Lung (tissue), 12 donors: ENCODE results near the gene C1orf167. TPM values are rescaled to one million over a fixed set of nuclear protein-coding genes. Genes with fewer than 3 reads are reported as not detected.

Source experiments
- ATAC-seq: fragments of 200-7000 bp; cut with Tn5 transposase; one replicate; pipeline ENCODE4 v1.9.1; 2020; ENCODE audit warnings: moderate number of reproducible peaks; ENCODE audit not compliant: insufficient read depth, low FRiP score
- DNase-seq, 3 donors: peaks; one replicate each; pipeline ENCODE4 v3.0.0-alpha.2; 2013 to 2017
- H3K27ac ChIP-seq, 2 donors: one replicate each; pipeline ENCODE4 v1.5.1; 2013; ENCODE audit warnings: mild to moderate bottlenecking in 2 of 2, moderate library complexity in 2 of 2, control low read depth in 1 of 2, inconsistent platforms in 1 of 2, low read depth in 1 of 2, low read length in 1 of 2
- H3K27me3 ChIP-seq, 3 donors: one replicate each; pipeline ENCODE4 v1.5.1; 2013; ENCODE audit warnings: low read length in 2 of 3; ENCODE audit not compliant: control insufficient read depth in 3 of 3, insufficient read depth in 3 of 3
- H3K36me3 ChIP-seq, 4 donors: one replicate each; pipeline ENCODE4 v1.5.1; 2013; ENCODE audit warnings: low read length in 4 of 4, mild to moderate bottlenecking in 1 of 4, moderate library complexity in 1 of 4; ENCODE audit not compliant: control insufficient read depth in 4 of 4, insufficient read depth in 4 of 4
- H3K4me1 ChIP-seq, 5 donors: one replicate each; pipeline ENCODE4 v1.5.1; 2013; ENCODE audit warnings: low read length in 5 of 5, mild to moderate bottlenecking in 2 of 5, moderate library complexity in 1 of 5; ENCODE audit not compliant: control insufficient read depth in 5 of 5, insufficient read depth in 5 of 5
- H3K4me3 ChIP-seq: one replicate; pipeline ENCODE4 v1.5.1; 2013; ENCODE audit warnings: mild to moderate bottlenecking, control low read depth, moderate library complexity
- H3K9ac ChIP-seq, 2 donors: one replicate each; pipeline ENCODE4 v1.5.1; 2013; ENCODE audit warnings: low read length in 2 of 2, control low read depth in 1 of 2; ENCODE audit not compliant: insufficient read depth in 1 of 2
- H3K9me3 ChIP-seq, 4 donors: one replicate each; pipeline ENCODE4 v1.5.1; 2013; ENCODE audit warnings: low read length in 3 of 4, mild to moderate bottlenecking in 1 of 4, moderate library complexity in 1 of 4; ENCODE audit not compliant: control insufficient read depth in 4 of 4, insufficient read depth in 3 of 4
- CTCF ChIP-seq: IDR thresholded peaks from 2 replicates; pipeline ENCODE4 v1.5.1; 2012; ENCODE audit warnings: mild to moderate bottlenecking; ENCODE audit errors: control extremely low read depth, extremely low read depth
- WGBS, 2 donors: extraction: QIAGEN DNeasy Blood & Tissue Kit; methylation state at CpG; one replicate each; pipeline ENCODE4 v1.1.7; 2013; 5-methylcytosine and 5-hydroxymethylcytosine counted together
- polyA plus RNA-seq, 2 donors: library from polyadenylated mRNA; stranded (reverse); fragments of 200-250 nt; gene quantifications; one replicate each; pipeline ENCODE4 v1.2.1, GENCODE V29; 2013
- total RNA-seq, 2 donors: library from RNA; depleted of rRNA in 1 of 2; stranded (reverse); fragments of >200 nt in 1 of 2; gene quantifications; one replicate each; pipeline ENCODE4 v1.2.1, GENCODE V29; 2014 to 2021
- donor health status: control.
- donor health status: control.
- donor health status: Bipolar disorder and iron deficiency.
- donor health status: healthy.
- donor health status: DM: yes; HTN: yes; CAD: no.

Gene C1orf167
- total and polyA plus RNA-seq, 4 donors = 0.91 to 11.3 (median 9.1) TPM

GRCh38 chr1:11770011-11770410 is 8.0 kb downstream of the C1orf167 start:
- H3K27me3 ChIP-seq = no peaks in the 10 kb centered on the region
- H3K9ac ChIP-seq = no peak overlapping the region
- H3K27ac ChIP-seq = no peak overlapping the region
- H3K4me1 ChIP-seq = peaks cover 0 to 3% (median 0%) of the 10 kb centered on the region in 5 donors
- DNase-seq (no peak), ATAC-seq (no peak)
- H3K4me3 ChIP-seq = no peak overlapping the region
- TF ChIP-seq CTCF = no peak
- H3K9me3 ChIP-seq = no peaks in the 10 kb centered on the region
- H3K36me3 ChIP-seq = no peaks in the 10 kb centered on the region

GRCh38 chr1:11771481-11772043 is 9.6 kb downstream of the C1orf167 start:
- ATAC-seq = no peak
- peaks cover 0 to 3% (median 0%) of the 10 kb centered on the region in 5 donors for H3K4me1 ChIP-seq
- no peaks in the 10 kb centered on the region for H3K36me3 ChIP-seq
- TF ChIP-seq CTCF = no peak
- no peaks in the 10 kb centered on the region for H3K27me3 ChIP-seq
- WGBS, 2 donors = 69 to 71% methylated on average over 11 of the region's 11 CpGs
- H3K27ac ChIP-seq = no peak overlapping the region
- H3K9me3 ChIP-seq = no peaks in the 10 kb centered on the region
- no peak overlapping the region for H3K4me3 ChIP-seq
- H3K9ac ChIP-seq = no peak overlapping the region
- no peak for DNase-seq

- no peak overlapping the region for H3K27ac ChIP-seq
- ATAC-seq (no peak), DNase-seq (no peak)
- 55 to 69% methylated on average over 5 of the region's 5 CpGs for WGBS, 2 donors
- peaks cover 0 to 3% (median 0%) of the 10 kb centered on the region in 5 donors for H3K4me1 ChIP-seq
- no peaks in the 10 kb centered on the region for H3K9me3 ChIP-seq
- no peak overlapping the region for H3K4me3 ChIP-seq
- no peak for TF ChIP-seq CTCF
- H3K9ac ChIP-seq = no peak overlapping the region
- H3K27me3 ChIP-seq = no peaks in the 10 kb centered on the region
- H3K36me3 ChIP-seq = no peaks in the 10 kb centered on the region
Measured at GRCh38 chr1:11772458-11772857, 10.5 kb downstream of the C1orf167 start.

GRCh38 chr1:11774753-11775152 is 12.8 kb downstream of the C1orf167 start:
- TF ChIP-seq CTCF = no peak
- Histone ChIP-seq H3K4me1 (no peaks in the 10 kb centered on the region), H3K36me3 (no peaks in the 10 kb centered on the region), H3K4me3 (no peak overlapping the region), H3K9me3 (no peaks in the 10 kb centered on the region), H3K9ac (no peak overlapping the region), H3K27me3 (no peaks in the 10 kb centered on the region), H3K27ac (no peak overlapping the region)
- 85 to 94% methylated on average over 9 of the region's 9 CpGs for WGBS, 2 donors
- DNase-seq (no peak), ATAC-seq (no peak)
